K562 (cell line): ENCODE measurements around the gene MPC2. TPM values are rescaled to one million over a fixed set of nuclear protein-coding genes. Genes with fewer than 3 reads are reported as not detected.
A peak's percentile ranks its signal among the peaks of the same experiment; 100 is the strongest.

Source experiments
- ARHGAP35 ChIP-seq: fragments of 450-650 bp; IDR thresholded peaks from 2 replicates; pipeline ENCODE4 v1.6.1; 2018; ENCODE audit not compliant: partially characterized antibody
- BMI1 ChIP-seq: fragments of 150-350 bp; IDR thresholded peaks from 2 replicates; pipeline ENCODE4 v1.6.1; 2014; ENCODE audit warnings: low read length
- CCAR2 ChIP-seq: fragments of 200-400 bp; formaldehyde crosslinking; IDR thresholded peaks from 2 replicates; pipeline ENCODE4 v1.6.1; 2017; ENCODE audit warnings: mild to moderate bottlenecking, low read depth, low read length
- DPF2 ChIP-seq: fragments of 450-650 bp; IDR thresholded peaks from 2 replicates; pipeline ENCODE4 v1.6.1; 2016
- E2F4 ChIP-seq: sonication (generic); formaldehyde crosslinking; IDR thresholded peaks from 2 replicates; pipeline ENCODE4 v1.8.0; 2022; ENCODE audit warnings: mild to moderate bottlenecking, low read depth, missing genetic modification reagents
- FOXJ3 ChIP-seq: sonication (generic); formaldehyde crosslinking; IDR thresholded peaks from 2 replicates; pipeline ENCODE4 v1.4.0; 2020; ENCODE audit warnings: mild to moderate bottlenecking, missing genetic modification reagents
- GTF2B ChIP-seq: IDR thresholded peaks from 2 replicates; pipeline ENCODE4 v1.6.1; 2011; ENCODE audit not compliant: insufficient read length; ENCODE audit errors: extremely low read depth
- IRF9 ChIP-seq: fragments of 450-650 bp; IDR thresholded peaks from 2 replicates; pipeline ENCODE4 v1.6.1; 2016; ENCODE audit warnings: missing biosample characterization, missing genetic modification characterization
- KDM5B ChIP-seq: fragments of 200-600 bp; sonication (generic); IDR thresholded peaks from 2 replicates; pipeline ENCODE4 v1.6.1; 2012; ENCODE audit warnings: low read depth, mild to moderate bottlenecking, moderate library complexity, low read length, control low read depth, inconsistent platforms; ENCODE audit not compliant: insufficient replicate concordance
- LCOR ChIP-seq: sonication (generic); formaldehyde crosslinking; IDR thresholded peaks from 2 replicates; pipeline ENCODE4 v1.8.0; 2022; ENCODE audit warnings: mild to moderate bottlenecking, missing genetic modification reagents
- POLR3G ChIP-seq: IDR thresholded peaks from 2 replicates; pipeline ENCODE4 v1.6.1; 2011; ENCODE audit not compliant: insufficient read length, insufficient replicate concordance; ENCODE audit errors: extremely low read depth
- RAD21 ChIP-seq, 2 experiments: fragments of 250-450 bp in 1 of 2; fragments of 450-650 bp in 1 of 2; sonication (Bioruptor Pico) in 1 of 2; formaldehyde crosslinking in 1 of 2; IDR thresholded peaks in 1 of 2; conservative IDR thresholded peaks in 1 of 2; 2 replicates each; pipeline versions ENCODE4 v1.4.0 to v1.8.0; 2020 to 2022; ENCODE audit warnings: mild to moderate bottlenecking in 2 of 2, moderate library complexity in 1 of 2
- RBM39 ChIP-seq: fragments of 200-400 bp; formaldehyde crosslinking; optimal IDR thresholded peaks from 2 replicates; pipeline ENCODE3; 2018; ENCODE audit warnings: low read depth, low read length
- SPI1 ChIP-seq: IDR thresholded peaks from 2 replicates; pipeline ENCODE4 v1.6.1; 2011; ENCODE audit warnings: low read depth, low read length, control low read depth, borderline replicate concordance
- SRSF9 ChIP-seq: fragments of 200-400 bp; formaldehyde crosslinking; IDR thresholded peaks from 2 replicates; pipeline ENCODE4 v1.6.1; 2017; ENCODE audit warnings: low read depth, low read length, borderline replicate concordance
- STAT5A ChIP-seq: IDR thresholded peaks from 2 replicates; pipeline ENCODE4 v1.6.1; 2012; ENCODE audit warnings: low read length, inconsistent platforms, borderline replicate concordance
- TGIF2 ChIP-seq: sonication (generic); formaldehyde crosslinking; IDR thresholded peaks from 2 replicates; pipeline ENCODE4 v1.8.1; 2022; ENCODE audit warnings: mild to moderate bottlenecking, missing genetic modification reagents, moderate library complexity
- TRIM24 ChIP-seq, 2 experiments: fragments of 450-650 bp; IDR thresholded peaks; 2 replicates each; pipeline ENCODE4 v1.6.1; 2016
- ZBED1 ChIP-seq: IDR thresholded peaks from 2 replicates; pipeline ENCODE4 v1.6.1; 2014
- ZBTB1 ChIP-seq: sonication (generic); formaldehyde crosslinking; IDR thresholded peaks from 2 replicates; pipeline ENCODE4 v1.8.1; 2023; ENCODE audit warnings: missing genetic modification reagents, low read depth, mild to moderate bottlenecking, borderline replicate concordance
- ZBTB34 ChIP-seq: fragments of 250-450 bp; sonication (Bioruptor Pico); IDR thresholded peaks from 2 replicates; pipeline ENCODE4 v1.8.0; 2021; ENCODE audit warnings: mild to moderate bottlenecking, moderate library complexity
- ZBTB9 ChIP-seq: fragments of 450-650 bp; formaldehyde crosslinking; IDR thresholded peaks from 2 replicates; pipeline ENCODE4 v1.4.0; 2020; ENCODE audit warnings: mild to moderate bottlenecking, moderate library complexity
- ZFP30 ChIP-seq: fragments of 250-450 bp; sonication (Bioruptor Pico); IDR thresholded peaks from 2 replicates; pipeline ENCODE4 v1.8.0; 2022; ENCODE audit warnings: moderate library complexity, mild to moderate bottlenecking, inconsistent platforms, borderline replicate concordance
- ZNF551 ChIP-seq: fragments of 250-450 bp; sonication (Bioruptor Pico); IDR thresholded peaks from 2 replicates; pipeline ENCODE4 v1.5.0; 2021; ENCODE audit warnings: mild to moderate bottlenecking, moderate library complexity
- ZNF707 ChIP-seq: fragments of 250-450 bp; sonication (Bioruptor Pico); conservative IDR thresholded peaks from 2 replicates; pipeline ENCODE4 v1.8.0; 2022; ENCODE audit warnings: inconsistent platforms, mild to moderate bottlenecking, moderate library complexity
- polyA plus RNA-seq, 8 experiments: library from polyadenylated mRNA; depleted of rRNA in 4 of 8; stranded (reverse) in 5 of 8; unstranded in 3 of 8; fragments of >200 nt; fragmentation: Nextera tagmentation in 2 of 8; fragmentation: Illumina TruSeq in 1 of 8; extraction: Ambion mirVana in 2 of 8; extraction: Trizol in 1 of 8; gene quantifications; 2 replicates each; pipeline versions ENCODE4 v1.2.1 to v1.2.3, GENCODE V29; 2011 to 2014; ENCODE audit warnings: inconsistent platforms in 1 of 8, missing spikeins in 1 of 8
- total RNA-seq, 7 experiments: library from RNA; depleted of rRNA in 6 of 7; stranded (reverse); fragments of >200 nt in 6 of 7; fragmentation: Illumina TruSeq in 2 of 7; extraction: Trizol in 2 of 7; gene quantifications; 2 replicates each; pipeline versions ENCODE4 v1.2.1 to v1.2.3, GENCODE V29; 2011 to 2021; ENCODE audit warnings: low replicate concordance in 1 of 7

Gene MPC2
- total and polyA plus RNA-seq, 9 of the 15 experiments (the other 6 are each of a cell fraction or from before 2014, with no cell fraction given), result 70.7 to 179 (median 144) TPM

GRCh38 chr1:167984886-167985489 lies 48.1 kb upstream of the MPC2 start (continued):
- TF ChIP-seq E2F4 (CRISPR knock-in tag) (peak; percentile 24; the same call in 1 of the 2 replicates), GTF2B (no peak), FOXJ3 (CRISPR knock-in tag) (no peak), CCAR2 (no peak), STAT5A (peak; percentile 83), BMI1 (no peak), TGIF2 (CRISPR knock-in tag) (no peak), ZBTB34 (CRISPR knock-in tag) (no peak), ZBED1 (no peak), LCOR (peak; percentile 95), ZBTB1 (CRISPR knock-in tag) (no peak), KDM5B (no peak), ZNF707 (no peak), ARHGAP35 (no peak), DPF2 (peak; percentile 99), IRF9 (tag) (no peak), ZFP30 (CRISPR knock-in tag) (no peak), SRSF9 (no peak), RBM39 (no peak), RAD21 (CRISPR knock-in tag; conservative IDR thresholded peaks at IDR 0.05 in 1 of 2, IDR thresholded peaks at IDR 0.05 in 1 of 2) (peak in 1 of 2 experiments; percentile 15; a peak in 1 of 4 replicates), ZBTB9 (CRISPR knock-in tag) (peak; percentile 81; the same call in 1 of the 2 replicates), TRIM24 (IDR thresholded peaks at IDR 0.05) (peak; percentile 93 to 95), POLR3G (no peak), ZNF551 (CRISPR knock-in tag) (no peak), SPI1 (no peak)
